ENCODE data around the gene ARID1B. TPM values are rescaled to one million over a fixed set of nuclear protein-coding genes. Genes with fewer than 3 reads are reported as not detected.

Gene ARID1B
- total and polyA plus RNA-seq, 11 donors = 15.3 to 76.1 (median 40.7) TPM

DNA sequence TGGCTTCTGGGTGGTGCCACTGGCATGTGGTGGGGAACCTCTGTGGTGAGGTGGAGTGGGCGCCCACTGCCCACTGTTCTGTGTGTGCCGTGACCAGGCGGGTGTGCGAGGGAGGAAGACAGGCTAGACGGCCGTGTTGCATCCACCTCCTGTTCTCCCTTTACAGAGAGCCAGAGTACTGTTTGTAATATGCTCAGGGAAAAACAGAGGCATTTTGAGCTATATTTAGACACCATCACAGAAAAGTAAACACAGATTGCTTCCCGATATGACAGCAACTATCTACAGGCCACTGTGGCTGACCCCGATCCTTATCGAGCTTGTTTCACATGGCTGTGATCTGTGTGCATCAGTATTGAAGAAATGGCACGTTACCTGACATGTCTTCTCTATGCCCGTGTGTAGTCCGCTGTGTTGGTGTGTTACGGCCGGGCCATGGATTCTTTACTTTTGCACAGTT, 45.6 kb downstream of the ARID1B start:
- Histone ChIP-seq H3K36me3 (no peaks in the 10 kb centered on the region), H3K9me3 (no peaks in the 10 kb centered on the region), H3K27me3 (no peaks in the 10 kb centered on the region), H3K4me1 (peaks cover 0 to 95% (median 52%) of the 10 kb centered on the region in 12 donors), H3K4me3 (no peak overlapping the region), H3K27ac (peak overlapping the region in 8 of 12 donors; percentile 14 to 50 (median 31))
- DNase-seq (no peak), ATAC-seq (peak; percentile 65 to 74 (median 68))
- 37 to 43% (median 38%) methylated on average over 14 of the region's 14 CpGs for WGBS, 4 donors
- TF ChIP-seq POLR2A (IDR thresholded peaks at IDR 0.05) = no peak
- TF ChIP-seq, protein P1, sequence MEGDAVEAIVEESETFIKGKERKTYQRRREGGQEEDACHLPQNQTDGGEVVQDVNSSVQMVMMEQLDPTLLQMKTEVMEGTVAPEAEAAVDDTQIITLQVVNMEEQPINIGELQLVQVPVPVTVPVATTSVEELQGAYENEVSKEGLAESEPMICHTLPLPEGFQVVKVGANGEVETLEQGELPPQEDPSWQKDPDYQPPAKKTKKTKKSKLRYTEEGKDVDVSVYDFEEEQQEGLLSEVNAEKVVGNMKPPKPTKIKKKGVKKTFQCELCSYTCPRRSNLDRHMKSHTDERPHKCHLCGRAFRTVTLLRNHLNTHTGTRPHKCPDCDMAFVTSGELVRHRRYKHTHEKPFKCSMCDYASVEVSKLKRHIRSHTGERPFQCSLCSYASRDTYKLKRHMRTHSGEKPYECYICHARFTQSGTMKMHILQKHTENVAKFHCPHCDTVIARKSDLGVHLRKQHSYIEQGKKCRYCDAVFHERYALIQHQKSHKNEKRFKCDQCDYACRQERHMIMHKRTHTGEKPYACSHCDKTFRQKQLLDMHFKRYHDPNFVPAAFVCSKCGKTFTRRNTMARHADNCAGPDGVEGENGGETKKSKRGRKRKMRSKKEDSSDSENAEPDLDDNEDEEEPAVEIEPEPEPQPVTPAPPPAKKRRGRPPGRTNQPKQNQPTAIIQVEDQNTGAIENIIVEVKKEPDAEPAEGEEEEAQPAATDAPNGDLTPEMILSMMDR (IDR thresholded peaks at IDR 0.05) = no peak
- intact Hi-C loops (cut with DNase I) = loop anchor here in 2 of 10 donors (5.0 kb wide), 2 partner anchors 35 to 40 kb away; no protein-coding TSS in a partner anchor

DNA sequence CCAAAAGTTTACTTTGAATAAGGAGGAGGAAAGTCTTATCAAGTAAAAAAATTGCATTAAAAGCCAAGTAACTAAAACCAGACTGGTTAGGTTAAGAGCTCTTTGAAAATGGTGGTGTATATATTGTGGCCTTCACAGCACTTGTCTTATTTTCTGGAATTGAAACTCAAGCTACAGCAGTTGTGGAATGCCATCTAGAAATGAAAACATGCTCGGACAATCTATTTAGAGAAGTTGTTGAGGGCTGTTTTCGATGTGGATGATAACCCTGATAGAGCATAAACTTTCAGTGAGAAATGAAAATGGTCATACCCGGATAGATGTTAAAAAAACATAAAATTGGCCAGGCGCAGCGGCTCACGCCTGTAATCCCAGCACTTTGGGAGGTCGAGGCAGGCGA, 47.0 kb downstream of the ARID1B start:
- Histone ChIP-seq H3K36me3 (peaks cover 0 to 1% (median 0%) of the 10 kb centered on the region in 9 donors), H3K27me3 (no peaks in the 10 kb centered on the region), H3K27ac (peak overlapping the region in 1 of 12 donors; percentile 27), H3K4me1 (peaks cover 0 to 96% (median 57%) of the 10 kb centered on the region in 12 donors), H3K4me3 (no peak overlapping the region), H3K9me3 (no peaks in the 10 kb centered on the region)
- WGBS, 4 donors = 77 to 81% (median 78%) methylated on average over 8 of the region's 8 CpGs
- DNase-seq (no peak), ATAC-seq (no peak)
- no peak for TF ChIP-seq POLR2A (IDR thresholded peaks at IDR 0.05)
- TF ChIP-seq, protein P1 (IDR thresholded peaks at IDR 0.05) = no peak
- intact Hi-C loops (cut with DNase I) = loop anchor here in 2 of 10 donors (5.0 kb wide), 2 partner anchors 37 to 42 kb away; no protein-coding TSS in a partner anchor

DNA sequence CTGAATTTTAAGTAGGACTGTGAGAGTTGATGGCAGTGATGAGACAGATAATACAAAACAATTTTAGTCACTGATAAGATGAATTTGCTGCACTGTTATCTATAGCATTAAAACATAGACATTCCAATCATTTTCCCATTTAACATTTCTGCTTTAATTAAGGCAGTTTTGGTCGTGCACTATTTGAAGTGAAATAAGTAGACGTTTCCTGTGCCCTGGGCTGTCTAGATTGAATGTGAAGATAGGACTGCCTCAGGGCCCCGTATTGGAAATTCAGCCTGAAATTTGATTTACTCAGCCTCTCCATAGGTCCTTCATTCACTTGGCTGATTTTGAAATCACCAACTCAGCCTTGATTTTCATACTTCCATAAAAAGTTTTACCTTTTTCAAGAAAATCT, 48.3 kb downstream of the ARID1B start:
- ATAC-seq (no peak), DNase-seq (no peak)
- H3K9me3 ChIP-seq = no peaks in the 10 kb centered on the region
- intact Hi-C loops (cut with DNase I) = loop anchor here in 1 of 10 donors (5.0 kb wide), 1 partner anchor 33 kb away; no protein-coding TSS in a partner anchor
- H3K36me3 ChIP-seq = peaks cover 0 to 15% (median 8%) of the 10 kb centered on the region in 9 donors
- H3K4me3 ChIP-seq = no peak overlapping the region
- no peak overlapping the region for H3K27ac ChIP-seq
- TF ChIP-seq, protein P1 (IDR thresholded peaks at IDR 0.05) = no peak
- TF ChIP-seq POLR2A (IDR thresholded peaks at IDR 0.05) = no peak
- H3K4me1 ChIP-seq = peaks cover 0 to 89% (median 50%) of the 10 kb centered on the region in 12 donors
- WGBS, 4 donors = 20 to 27% (median 23%) methylated on average over 3 of the region's 3 CpGs
- H3K27me3 ChIP-seq = no peaks in the 10 kb centered on the region

DNA sequence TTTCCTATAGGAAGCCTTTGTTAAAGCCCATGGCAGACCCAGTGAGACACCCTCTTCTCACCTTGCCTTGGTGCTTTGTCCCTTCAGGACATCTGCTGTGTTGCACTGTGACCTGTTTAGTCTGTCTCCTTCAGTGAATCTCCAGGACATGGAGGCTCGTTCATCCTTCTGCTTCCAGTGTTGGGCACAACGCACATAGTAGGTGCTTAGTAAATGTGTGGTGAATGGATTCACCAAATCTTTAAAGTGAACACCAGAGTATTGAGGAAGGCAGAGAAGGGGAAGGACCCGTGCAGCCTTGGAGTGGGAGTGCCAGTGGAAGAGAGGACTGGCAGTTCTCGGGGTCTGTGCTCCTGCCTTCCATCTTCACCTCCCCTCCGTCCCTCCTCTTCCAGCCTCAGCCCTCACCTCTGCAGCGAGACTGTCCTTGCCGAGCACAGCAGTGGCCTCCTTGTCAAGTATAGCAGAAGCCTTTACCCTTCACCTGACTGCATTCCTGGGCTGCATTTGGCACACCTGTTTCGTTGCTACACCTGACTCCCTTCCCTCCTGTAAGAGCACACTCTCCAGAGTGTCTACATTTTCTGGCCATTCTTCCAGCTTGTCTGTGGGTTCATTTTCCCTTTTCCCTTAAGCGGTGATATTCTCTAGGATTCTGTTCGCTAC, 49.2 kb downstream of the ARID1B start:
- Histone ChIP-seq H3K4me3 (no peak overlapping the region), H3K4me1 (peaks cover 0 to 85% (median 52%) of the 10 kb centered on the region in 12 donors), H3K27me3 (no peaks in the 10 kb centered on the region), H3K9me3 (no peaks in the 10 kb centered on the region), H3K36me3 (peaks cover 0 to 17% (median 8%) of the 10 kb centered on the region in 9 donors), H3K27ac (peak overlapping the region in 1 of 12 donors; percentile 70)
- intact Hi-C loops (cut with DNase I) = loop anchor here in 1 of 10 donors (5.0 kb wide), 1 partner anchor 34 kb away; no protein-coding TSS in a partner anchor
- DNase-seq = no peak
- 93 to 94% (median 94%) methylated on average over 10 of the region's 10 CpGs for WGBS, 4 donors
- no peak for ATAC-seq
- TF ChIP-seq, protein P1 (IDR thresholded peaks at IDR 0.05) = no peak
- no peak for TF ChIP-seq POLR2A (IDR thresholded peaks at IDR 0.05)
